ENCODE results near the gene CERS6.

Gene CERS6

DNA sequence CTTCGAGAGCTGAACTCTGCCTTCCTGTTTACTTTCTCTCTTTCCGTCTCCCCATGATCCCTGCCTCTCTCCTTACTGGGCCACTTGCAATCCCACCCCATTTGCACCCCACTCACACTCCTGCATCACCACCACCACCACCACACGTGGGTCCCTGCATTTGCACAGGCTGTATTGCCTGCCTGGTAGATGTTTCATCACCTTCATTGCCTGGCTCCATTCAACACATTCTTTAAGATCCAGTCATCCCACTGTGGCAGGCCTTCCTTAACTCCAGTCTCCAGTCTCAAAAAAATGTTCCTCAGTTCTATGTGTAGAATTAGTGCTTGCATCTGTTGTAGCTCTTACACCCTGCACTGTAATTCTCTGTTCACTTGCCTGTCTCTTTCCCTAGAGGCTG is 360.3 kb downstream of the CERS6 start:
- DNase-seq, result no peak

DNA sequence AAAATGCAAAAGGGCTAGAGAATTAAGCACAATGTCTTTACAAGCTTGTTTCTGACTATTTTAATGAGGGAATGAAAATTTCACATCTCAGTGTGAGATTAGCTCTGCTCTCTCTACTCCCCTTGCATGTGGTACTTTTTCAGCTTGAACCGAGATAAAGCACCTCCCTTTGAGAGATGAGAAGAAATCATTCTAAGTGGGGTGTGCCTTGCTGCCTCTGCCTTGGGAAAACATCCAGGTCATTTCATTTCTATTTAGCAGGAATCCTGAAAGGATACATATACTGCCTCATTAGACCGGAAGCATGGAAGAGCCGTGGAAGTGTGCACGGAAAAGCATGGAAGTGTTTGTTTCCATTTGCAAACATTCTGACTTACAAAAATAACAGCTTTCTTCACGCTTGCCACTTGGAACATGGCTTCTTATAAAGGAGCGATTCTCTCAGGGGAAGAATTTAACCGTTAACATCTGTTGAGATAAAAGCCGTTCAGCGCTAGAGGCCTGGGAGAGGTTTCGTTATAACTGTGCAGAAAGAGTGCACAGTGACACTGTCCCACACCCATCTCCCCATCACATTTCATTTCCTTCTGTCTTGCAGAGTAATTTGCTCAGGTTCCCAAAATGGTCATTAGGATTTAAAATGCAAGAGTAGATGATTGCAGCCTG is 363.1 kb downstream of the CERS6 start:
- DNase-seq, result no peak

GRCh38 chr2:168819829-168820489 is 363.9 kb downstream of the CERS6 start:
- DNase-seq, result no peak

GRCh38 chr2:168821577-168821976 is 365.5 kb downstream of the CERS6 start:
- DNase-seq, result no peak

- no peak for DNase-seq
Measured at GRCh38 chr2:168821992-168822391, 365.9 kb downstream of the CERS6 start.
